Activated B cell treated with CpG ODN at 0.5 μM for 24 hours (primary cell): ENCODE measurements around the gene ANKRD40. TPM values are rescaled to one million over a fixed set of nuclear protein-coding genes. Genes with fewer than 3 reads are reported as not detected.

Source experiments
- ATAC-seq: fragments of 200-7000 bp; cut with Tn5 transposase; one replicate; pipeline ENCODE4 v1.10.0; 2021; ENCODE audit warnings: low read depth, mild to moderate bottlenecking, moderate library complexity
- CTCF ChIA-PET: fragments of 350-600 bp; sonication (Branson Sonifier 250); formaldehyde crosslinking; loops from one replicate; lab custom pipeline; 2021; ENCODE audit warnings: antibody characterized with exemption; lab: Charles Lee
- POLR2A ChIA-PET: fragments of 350-600 bp; sonication (Branson Sonifier 250); formaldehyde crosslinking; loops from one replicate; lab custom pipeline; 2021; ENCODE audit warnings: antibody characterized with exemption; lab: Charles Lee
- DNase-seq: peaks from one replicate; pipeline ENCODE4 v3.0.0; 2022
- H3K27ac Mint-ChIP-seq: one replicate; pipeline ENCODE4 v1.8.0; 2020; ENCODE audit warnings: mixed read lengths
- H3K27me3 Mint-ChIP-seq: one replicate; pipeline ENCODE4 v1.8.0; 2021; ENCODE audit warnings: mixed read lengths
- H3K36me3 Mint-ChIP-seq: one replicate; pipeline ENCODE4 v1.8.0; 2021; ENCODE audit warnings: low read depth, mixed read lengths
- H3K4me1 Mint-ChIP-seq: one replicate; pipeline ENCODE4 v1.8.0; 2021; ENCODE audit warnings: mixed read lengths
- H3K4me3 Mint-ChIP-seq: one replicate; pipeline ENCODE4 v1.8.0; 2020; ENCODE audit warnings: mild to moderate bottlenecking, mixed read lengths
- H3K9me3 Mint-ChIP-seq: one replicate; pipeline ENCODE4 v1.8.0; 2020; ENCODE audit warnings: mixed read lengths
- intact Hi-C: fragments of 100-400 bp; cut with micrococcal nuclease; formaldehyde crosslinking; loops from one replicate; pipeline ENCODE4 v1.15.1; 2024
- total RNA-seq: library from RNA; stranded (reverse); gene quantifications from 2 replicates; pipeline ENCODE4 v1.2.3, GENCODE V29; 2022
- TF ChIP-seq, protein P1 (sequence below): fragments of 200-600 bp; IDR thresholded peaks from one replicate; pipeline ENCODE4 v1.8.0; 2022; ENCODE audit warnings: antibody characterized with exemption, mild to moderate bottlenecking

The ANKRD40 gene
- total RNA-seq, 1 donor from 2014 or later: 39.0 TPM

- DNase-seq (no peak), ATAC-seq (no peak)
- intact Hi-C loops: no loop called here
- H3K36me3 Mint-ChIP-seq: no peaks in the 10 kb centered on the region
- ChIA-PET CTCF (no interaction called here), POLR2A (no interaction called here)
- no peak overlapping the region for H3K4me3 Mint-ChIP-seq
- no peak overlapping the region for H3K27ac Mint-ChIP-seq
- H3K9me3 Mint-ChIP-seq: no peaks in the 10 kb centered on the region
- peaks cover 3% of the 10 kb centered on the region for H3K27me3 Mint-ChIP-seq
- TF ChIP-seq, protein P1, sequence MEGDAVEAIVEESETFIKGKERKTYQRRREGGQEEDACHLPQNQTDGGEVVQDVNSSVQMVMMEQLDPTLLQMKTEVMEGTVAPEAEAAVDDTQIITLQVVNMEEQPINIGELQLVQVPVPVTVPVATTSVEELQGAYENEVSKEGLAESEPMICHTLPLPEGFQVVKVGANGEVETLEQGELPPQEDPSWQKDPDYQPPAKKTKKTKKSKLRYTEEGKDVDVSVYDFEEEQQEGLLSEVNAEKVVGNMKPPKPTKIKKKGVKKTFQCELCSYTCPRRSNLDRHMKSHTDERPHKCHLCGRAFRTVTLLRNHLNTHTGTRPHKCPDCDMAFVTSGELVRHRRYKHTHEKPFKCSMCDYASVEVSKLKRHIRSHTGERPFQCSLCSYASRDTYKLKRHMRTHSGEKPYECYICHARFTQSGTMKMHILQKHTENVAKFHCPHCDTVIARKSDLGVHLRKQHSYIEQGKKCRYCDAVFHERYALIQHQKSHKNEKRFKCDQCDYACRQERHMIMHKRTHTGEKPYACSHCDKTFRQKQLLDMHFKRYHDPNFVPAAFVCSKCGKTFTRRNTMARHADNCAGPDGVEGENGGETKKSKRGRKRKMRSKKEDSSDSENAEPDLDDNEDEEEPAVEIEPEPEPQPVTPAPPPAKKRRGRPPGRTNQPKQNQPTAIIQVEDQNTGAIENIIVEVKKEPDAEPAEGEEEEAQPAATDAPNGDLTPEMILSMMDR: no peak
- no peaks in the 10 kb centered on the region for H3K4me1 Mint-ChIP-seq
Measured at GRCh38 chr17:50672071-50672470, 35.6 kb downstream of the ANKRD40 start.

- ATAC-seq (no peak), DNase-seq (no peak)
- intact Hi-C loops: no loop called here
- no peak overlapping the region for H3K4me3 Mint-ChIP-seq
- TF ChIP-seq, protein P1: no peak
- no peaks in the 10 kb centered on the region for H3K36me3 Mint-ChIP-seq
- no peaks in the 10 kb centered on the region for H3K9me3 Mint-ChIP-seq
- no peaks in the 10 kb centered on the region for H3K4me1 Mint-ChIP-seq
- ChIA-PET POLR2A (no interaction called here), CTCF (no interaction called here)
- no peaks in the 10 kb centered on the region for H3K27me3 Mint-ChIP-seq
- no peak overlapping the region for H3K27ac Mint-ChIP-seq
Measured at GRCh38 chr17:50668838-50669581, 38.7 kb downstream of the ANKRD40 start.

GRCh38 chr17:50668025-50668837 lies 39.5 kb downstream of the ANKRD40 start:
- ATAC-seq (no peak), DNase-seq (no peak)
- Mint-ChIP-seq H3K4me1 (no peaks in the 10 kb centered on the region), H3K27me3 (peaks cover under 1% of the 10 kb centered on the region), H3K9me3 (no peaks in the 10 kb centered on the region), H3K36me3 (no peaks in the 10 kb centered on the region), H3K27ac (no peak overlapping the region), H3K4me3 (no peak overlapping the region)
- CTCF ChIA-PET: no interaction called here
- POLR2A ChIA-PET: no interaction called here
- intact Hi-C loops: no loop called here
- TF ChIP-seq, protein P1: no peak

DNA sequence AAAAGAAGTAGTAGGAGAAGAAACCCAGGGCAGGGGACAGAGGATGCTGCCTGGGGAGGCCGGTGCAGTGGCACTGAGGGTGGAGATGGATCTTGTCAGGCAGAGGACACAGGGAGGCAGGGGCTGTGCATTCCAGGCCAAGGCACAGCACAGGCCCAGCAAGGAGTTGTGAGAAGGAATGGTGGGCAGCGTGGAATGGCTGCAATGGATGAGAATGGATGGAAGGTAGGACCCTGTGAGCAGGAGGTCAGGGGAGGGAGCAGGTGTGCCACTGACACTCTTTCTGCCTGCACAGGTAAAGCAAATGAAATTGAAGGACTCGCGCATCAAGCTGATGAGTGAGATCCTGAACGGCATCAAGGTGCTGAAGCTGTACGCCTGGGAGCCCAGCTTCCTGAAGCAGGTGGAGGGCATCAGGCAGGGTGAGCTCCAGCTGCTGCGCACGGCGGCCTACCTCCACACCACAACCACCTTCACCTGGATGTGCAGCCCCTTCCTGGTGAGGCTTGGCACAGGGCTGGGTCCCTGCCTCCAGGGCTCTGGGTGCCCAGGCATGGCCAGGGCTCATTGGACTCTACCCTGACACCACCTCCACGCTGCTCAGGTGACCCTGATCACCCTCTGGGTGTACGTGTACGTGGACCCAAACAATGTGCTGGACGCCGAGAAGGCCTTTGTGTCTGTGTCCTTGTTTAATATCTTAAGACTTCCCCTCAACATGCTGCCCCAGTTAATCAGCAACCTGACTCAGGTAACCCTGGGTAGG lies 40.3 kb downstream of the ANKRD40 start:
- peaks cover 5% of the 10 kb centered on the region for H3K27me3 Mint-ChIP-seq
- CTCF ChIA-PET: no interaction called here
- no peaks in the 10 kb centered on the region for H3K9me3 Mint-ChIP-seq
- no peaks in the 10 kb centered on the region for H3K36me3 Mint-ChIP-seq
- intact Hi-C loops: no loop called here
- no peaks in the 10 kb centered on the region for H3K4me1 Mint-ChIP-seq
- POLR2A ChIA-PET: no interaction called here
- TF ChIP-seq, protein P1: no peak
- no peak overlapping the region for H3K27ac Mint-ChIP-seq
- H3K4me3 Mint-ChIP-seq: no peak overlapping the region
- DNase-seq: no peak
- ATAC-seq: no peak

- Mint-ChIP-seq H3K27ac (no peak overlapping the region), H3K36me3 (no peaks in the 10 kb centered on the region), H3K27me3 (peaks cover 9% of the 10 kb centered on the region), H3K4me1 (no peaks in the 10 kb centered on the region), H3K4me3 (no peak overlapping the region), H3K9me3 (no peaks in the 10 kb centered on the region)
- DNase-seq (no peak), ATAC-seq (no peak)
- intact Hi-C loops: no loop called here
- CTCF ChIA-PET: no interaction called here
- POLR2A ChIA-PET: no interaction called here
- TF ChIP-seq, protein P1: no peak
Measured at GRCh38 chr17:50666316-50666715, 41.4 kb downstream of the ANKRD40 start.
